HG02642 (cell line): ENCODE results near the gene AKNAD1.
"Not testable (repeated sequence)": the region's sequence is repeated elsewhere in the genome, so short reads cannot be mapped to it uniquely, and the experiment has no call there.

Source experiments
- ATAC-seq: cut with Tn5 transposase; IDR thresholded peaks from one replicate; pipeline ENCODE4 v1.9.1; 2021; ENCODE audit warnings: mild to moderate bottlenecking; ENCODE audit not compliant: unreplicated experiment, poor library complexity

The AKNAD1 gene

GRCh38 chr1:108856994-108857393, at the start of gene AKNAD1:
Gene AKNAD1 (minus strand): TSS chr1:108857094. CDS start chr1:108852664, 4,430 bp downstream.
- ATAC-seq: no peak

- no peak for ATAC-seq
These were observed 44.2 kb upstream of the AKNAD1 start for GRCh38 chr1:108901106-108901505.

- ATAC-seq: peak; percentile 61
These were observed 41.2 kb upstream of the AKNAD1 start for GRCh38 chr1:108897865-108898720.

GRCh38 chr1:108896146-108897145, 39.6 kb upstream of the AKNAD1 start:
- ATAC-seq: no peak

- no peak for ATAC-seq
These were observed 36.2 kb upstream of the AKNAD1 start for GRCh38 chr1:108893141-108893530.

GRCh38 chr1:108892356-108893140, 35.7 kb upstream of the AKNAD1 start:
- no peak for ATAC-seq

- no peak for ATAC-seq
These were observed 33.0 kb upstream of the AKNAD1 start for GRCh38 chr1:108889706-108890384.

- ATAC-seq: not testable (repeated sequence)
These were observed 32.2 kb upstream of the AKNAD1 start for GRCh38 chr1:108889006-108889645.

GRCh38 chr1:108886292-108886691, 29.4 kb upstream of the AKNAD1 start:
- ATAC-seq: no peak

GRCh38 chr1:108884968-108885367, 28.1 kb upstream of the AKNAD1 start:
- no peak for ATAC-seq

- ATAC-seq: no peak
These were observed 25.9 kb upstream of the AKNAD1 start for GRCh38 chr1:108882837-108883236.

- ATAC-seq: no peak
These were observed 24.5 kb upstream of the AKNAD1 start for GRCh38 chr1:108881369-108881768.

GRCh38 chr1:108880850-108881249, 24.0 kb upstream of the AKNAD1 start:
- ATAC-seq: no peak

GRCh38 chr1:108878678-108879077, 21.8 kb upstream of the AKNAD1 start:
- no peak for ATAC-seq

GRCh38 chr1:108878160-108878469, 21.2 kb upstream of the AKNAD1 start:
- ATAC-seq: no peak

- ATAC-seq: no peak
These were observed 20.7 kb upstream of the AKNAD1 start for GRCh38 chr1:108877348-108878159.

- ATAC-seq: no peak
These were observed 14.3 kb upstream of the AKNAD1 start for GRCh38 chr1:108871050-108871724.

- ATAC-seq: no peak
These were observed 8.5 kb upstream of the AKNAD1 start for GRCh38 chr1:108865316-108865910.
